Liver (tissue), 9 donors: ENCODE results near the gene HMGN3. TPM values are rescaled to one million over a fixed set of nuclear protein-coding genes. Genes with fewer than 3 reads are reported as not detected.
A peak's percentile ranks its signal among the peaks of the same experiment; 100 is the strongest.

Experiments
- DNase-seq: peaks from one replicate; pipeline ENCODE4 v3.0.0-alpha.2; 2017; ENCODE audit warnings: low spot score
- H3K27ac ChIP-seq, 2 donors: one replicate each; pipeline ENCODE4 v1.7.0; 2013; ENCODE audit warnings: inconsistent platforms in 2 of 2, low read length in 2 of 2, control low read depth in 1 of 2, low read depth in 1 of 2, mild to moderate bottlenecking in 1 of 2
- H3K27me3 ChIP-seq, 4 donors: one replicate each; pipeline versions ENCODE4 v1.6.1 to v1.7.0; 2013; ENCODE audit warnings: low read length in 3 of 4, inconsistent platforms in 1 of 4, mild to moderate bottlenecking in 1 of 4, moderate library complexity in 1 of 4; ENCODE audit not compliant: control insufficient read depth in 4 of 4, insufficient read depth in 4 of 4
- H3K36me3 ChIP-seq, 4 donors: one replicate each; pipeline versions ENCODE4 v1.6.1 to v1.7.0; 2013; ENCODE audit warnings: low read length in 3 of 4, mild to moderate bottlenecking in 3 of 4, low read depth in 1 of 4, moderate library complexity in 1 of 4; ENCODE audit not compliant: control insufficient read depth in 4 of 4, insufficient read depth in 3 of 4
- H3K4me1 ChIP-seq, 4 donors: one replicate each; pipeline versions ENCODE4 v1.6.1 to v1.7.0; 2013; ENCODE audit warnings: low read length in 3 of 4, mild to moderate bottlenecking in 3 of 4, moderate library complexity in 1 of 4; ENCODE audit not compliant: control insufficient read depth in 4 of 4, insufficient read depth in 4 of 4
- H3K4me3 ChIP-seq, 3 donors: one replicate each; pipeline versions ENCODE4 v1.6.1 to v1.7.0; 2013; ENCODE audit warnings: low read length in 3 of 3, control low read depth in 1 of 3, low read depth in 1 of 3, mild to moderate bottlenecking in 1 of 3
- H3K9ac ChIP-seq, 2 donors: one replicate each; pipeline ENCODE4 v1.7.0; 2013; ENCODE audit warnings: low read length in 2 of 2, mild to moderate bottlenecking in 2 of 2, moderate library complexity in 2 of 2, control low read depth in 1 of 2, low read depth in 1 of 2
- H3K9me3 ChIP-seq, 4 donors: one replicate each; pipeline versions ENCODE4 v1.6.1 to v1.7.0; 2013; ENCODE audit warnings: low read length in 3 of 4; ENCODE audit not compliant: control insufficient read depth in 4 of 4
- CTCF ChIP-seq: fragments of 150-350 bp; IDR thresholded peaks from 2 replicates; pipeline ENCODE4 v1.5.1; 2017; ENCODE audit warnings: improper control_type of control experiment, low read depth, low read length; ENCODE audit not compliant: missing input control
- EGR1 ChIP-seq, 2 donors: IDR thresholded peaks; 2 replicates each; pipeline ENCODE4 v1.6.1; 2016 to 2018; ENCODE audit warnings: antibody characterized with exemption in 2 of 2, low read depth in 2 of 2
- FOXA1 ChIP-seq: IDR thresholded peaks from 2 replicates; pipeline ENCODE4 v1.6.1; 2016; ENCODE audit warnings: antibody characterized with exemption
- FOXA2 ChIP-seq: IDR thresholded peaks from 2 replicates; pipeline ENCODE4 v1.6.1; 2016; ENCODE audit warnings: antibody characterized with exemption
- GABPA ChIP-seq, 2 donors: IDR thresholded peaks in 1 of 2; conservative IDR thresholded peaks in 1 of 2; 2 replicates each; pipeline ENCODE4 v1.6.1; 2016; ENCODE audit warnings: antibody characterized with exemption in 2 of 2, mild to moderate bottlenecking in 1 of 2, moderate library complexity in 1 of 2
- HNF4A ChIP-seq, 2 donors: conservative IDR thresholded peaks; 2 replicates each; pipeline ENCODE4 v1.6.1; 2016; ENCODE audit warnings: antibody characterized with exemption in 2 of 2, mild to moderate bottlenecking in 2 of 2
- HNF4G ChIP-seq: IDR thresholded peaks from 2 replicates; pipeline ENCODE4 v1.6.1; 2016; ENCODE audit warnings: antibody characterized with exemption
- NR2F2 ChIP-seq: IDR thresholded peaks from 2 replicates; pipeline ENCODE4 v1.6.1; 2016; ENCODE audit warnings: antibody characterized with exemption
- RAD21 ChIP-seq, 2 donors: IDR thresholded peaks; 2 replicates each; pipeline ENCODE4 v1.6.1; 2016; ENCODE audit warnings: antibody characterized with exemption in 2 of 2, mild to moderate bottlenecking in 2 of 2
- REST ChIP-seq: IDR thresholded peaks from 2 replicates; pipeline ENCODE4 v1.6.1; 2016; ENCODE audit warnings: antibody characterized with exemption, mild to moderate bottlenecking
- RXRA ChIP-seq, 2 donors: IDR thresholded peaks; 2 replicates each; pipeline ENCODE4 v1.6.1; 2017 to 2018; ENCODE audit warnings: antibody characterized with exemption in 2 of 2, mild to moderate bottlenecking in 1 of 2
- SP1 ChIP-seq: IDR thresholded peaks from 2 replicates; pipeline ENCODE4 v1.6.1; 2018; ENCODE audit warnings: antibody characterized with exemption, mild to moderate bottlenecking
- TAF1 ChIP-seq: conservative IDR thresholded peaks from 2 replicates; pipeline ENCODE4 v1.6.1; 2016; ENCODE audit warnings: antibody characterized with exemption, mild to moderate bottlenecking
- YY1 ChIP-seq: IDR thresholded peaks from 2 replicates; pipeline ENCODE4 v1.6.1; 2016; ENCODE audit warnings: antibody characterized with exemption, mild to moderate bottlenecking
- ZBTB33 ChIP-seq: IDR thresholded peaks from 2 replicates; pipeline ENCODE4 v1.6.1; 2016; ENCODE audit warnings: antibody characterized with exemption
- WGBS: extraction: QIAGEN DNeasy Blood & Tissue Kit; methylation state at CpG from one replicate; pipeline ENCODE4 v1.1.7; 2013; 5-methylcytosine and 5-hydroxymethylcytosine counted together
- polyA plus RNA-seq, 2 donors: library from polyadenylated mRNA; stranded (reverse) in 1 of 2; unstranded in 1 of 2; fragments of 200-250 nt in 1 of 2; fragments of >200 nt in 1 of 2; fragmentation: Nextera tagmentation in 1 of 2; extraction: Ambion mirVana in 1 of 2; gene quantifications; one replicate each; pipeline versions ENCODE4 v1.2.1 to v1.2.3, GENCODE V29; 2013 to 2015
- total RNA-seq, 2 donors: library from RNA; depleted of rRNA; stranded (reverse); fragments of >200 nt; gene quantifications; one replicate each; pipeline ENCODE4 v1.2.3, GENCODE V29; 2014
- TF ChIP-seq, protein P1 (sequence below): IDR thresholded peaks from 2 replicates; pipeline ENCODE4 v1.6.1; 2016; ENCODE audit warnings: antibody characterized with exemption
- donor health status: healthy.
- donor health status: healthy.
- donor health status: healthy.
- donor health status: healthy.
- donor health status: healthy.

HMGN3 gene
- total and polyA plus RNA-seq, 4 donors: 26.7 to 112 (median 44.3) TPM

GRCh38 chr6:79232696-79233462 is 1.6 kb downstream of the HMGN3 start:
- H3K4me3 ChIP-seq: peak overlapping the region; percentile 54 to 95 (median 95)
- no peaks in the 10 kb centered on the region for H3K9me3 ChIP-seq
- no peaks in the 10 kb centered on the region for H3K4me1 ChIP-seq
- no peak for TF ChIP-seq SP1
- no peak for TF ChIP-seq CTCF
- TF ChIP-seq FOXA2: no peak
- no peak for TF ChIP-seq HNF4G
- TF ChIP-seq TAF1: no peak
- TF ChIP-seq REST: no peak
- H3K9ac ChIP-seq: peak overlapping the region; percentile 45 to 77
- DNase-seq: no peak
- WGBS: 93% methylated on average over 6 of the region's 6 CpGs
- peak overlapping the region; percentile 91 to 94 for H3K27ac ChIP-seq
- no peaks in the 10 kb centered on the region for H3K36me3 ChIP-seq
- H3K27me3 ChIP-seq: no peaks in the 10 kb centered on the region

DNA sequence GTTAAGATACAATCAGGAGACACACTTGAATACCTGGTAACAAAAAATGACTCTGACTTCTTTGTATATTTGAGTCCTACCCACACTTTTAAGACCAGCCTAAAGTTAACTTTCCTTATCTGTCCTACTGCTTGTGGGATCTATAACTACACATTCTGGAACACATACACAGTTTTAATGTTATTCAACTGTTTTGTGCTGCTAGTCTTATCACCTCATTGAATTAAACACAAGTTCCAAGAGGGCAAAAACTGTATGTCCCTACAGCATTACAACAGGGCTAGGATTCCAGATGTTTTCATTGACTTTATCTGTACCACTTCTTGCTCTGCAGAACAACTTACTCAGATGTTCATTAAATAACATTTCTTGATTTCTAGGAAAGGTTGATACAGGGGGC is 2.8 kb downstream of the HMGN3 start:
- DNase-seq: no peak
- H3K4me1 ChIP-seq: no peaks in the 10 kb centered on the region
- no peak overlapping the region for H3K4me3 ChIP-seq
- no peaks in the 10 kb centered on the region for H3K36me3 ChIP-seq
- H3K9me3 ChIP-seq: no peaks in the 10 kb centered on the region
- H3K27ac ChIP-seq: no peak overlapping the region
- H3K27me3 ChIP-seq: no peaks in the 10 kb centered on the region
- no peak overlapping the region for H3K9ac ChIP-seq
- TF ChIP-seq, protein P1, sequence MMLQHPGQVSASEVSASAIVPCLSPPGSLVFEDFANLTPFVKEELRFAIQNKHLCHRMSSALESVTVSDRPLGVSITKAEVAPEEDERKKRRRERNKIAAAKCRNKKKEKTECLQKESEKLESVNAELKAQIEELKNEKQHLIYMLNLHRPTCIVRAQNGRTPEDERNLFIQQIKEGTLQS: no peak
- no peak for TF ChIP-seq YY1
- no peak for TF ChIP-seq SP1
- no peak for TF ChIP-seq FOXA1
- TF ChIP-seq RXRA (IDR thresholded peaks at IDR 0.05): no peak
- TF ChIP-seq RAD21 (IDR thresholded peaks at IDR 0.05): no peak
- TF ChIP-seq HNF4A (conservative IDR thresholded peaks at IDR 0.05): no peak
- TF ChIP-seq HNF4G: no peak

DNA sequence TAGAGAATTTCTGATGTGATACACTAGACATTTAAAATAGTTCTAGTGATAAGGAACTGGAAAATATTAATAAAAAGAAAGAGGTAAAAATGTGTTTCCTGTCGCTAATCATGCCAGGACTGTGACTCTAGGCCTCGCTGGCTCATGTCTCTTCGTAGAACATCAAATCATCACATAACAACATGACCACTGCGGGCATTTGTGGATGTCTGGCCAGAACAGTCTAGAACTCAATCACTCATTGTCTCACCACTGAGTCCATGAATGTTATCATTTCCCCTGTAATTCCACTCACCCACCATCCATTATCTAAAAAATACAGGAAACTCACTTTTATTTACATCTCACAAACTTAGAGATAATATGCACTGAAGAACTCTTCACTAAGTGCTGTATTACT is 3.4 kb downstream of the HMGN3 start:
- no peak overlapping the region for H3K27ac ChIP-seq
- WGBS: 79% methylated on average over 4 of the region's 4 CpGs

More for the DNA sequence above, 3.4 kb downstream of the HMGN3 start:
- no peak for DNase-seq
- Histone ChIP-seq H3K9me3 (no peaks in the 10 kb centered on the region), H3K4me3 (no peak overlapping the region), H3K9ac (no peak overlapping the region), H3K4me1 (no peaks in the 10 kb centered on the region), H3K36me3 (no peaks in the 10 kb centered on the region), H3K27me3 (no peaks in the 10 kb centered on the region)
- no peak for TF ChIP-seq FOXA1
- no peak for TF ChIP-seq SP1
- no peak for TF ChIP-seq HNF4A (conservative IDR thresholded peaks at IDR 0.05)
- TF ChIP-seq YY1: no peak
- no peak for TF ChIP-seq GABPA (IDR thresholded peaks at IDR 0.05 in 1 of 2, conservative IDR thresholded peaks at IDR 0.05 in 1 of 2)
- TF ChIP-seq NR2F2: no peak
- TF ChIP-seq TAF1: no peak
- no peak for TF ChIP-seq EGR1 (IDR thresholded peaks at IDR 0.05; ENCODE audit: low read depth in 2 of 2)
- no peak for TF ChIP-seq ZBTB33
- TF ChIP-seq, protein P1: no peak
